ENCODE results near the gene IGDCC3.

The IGDCC3 gene

DNA sequence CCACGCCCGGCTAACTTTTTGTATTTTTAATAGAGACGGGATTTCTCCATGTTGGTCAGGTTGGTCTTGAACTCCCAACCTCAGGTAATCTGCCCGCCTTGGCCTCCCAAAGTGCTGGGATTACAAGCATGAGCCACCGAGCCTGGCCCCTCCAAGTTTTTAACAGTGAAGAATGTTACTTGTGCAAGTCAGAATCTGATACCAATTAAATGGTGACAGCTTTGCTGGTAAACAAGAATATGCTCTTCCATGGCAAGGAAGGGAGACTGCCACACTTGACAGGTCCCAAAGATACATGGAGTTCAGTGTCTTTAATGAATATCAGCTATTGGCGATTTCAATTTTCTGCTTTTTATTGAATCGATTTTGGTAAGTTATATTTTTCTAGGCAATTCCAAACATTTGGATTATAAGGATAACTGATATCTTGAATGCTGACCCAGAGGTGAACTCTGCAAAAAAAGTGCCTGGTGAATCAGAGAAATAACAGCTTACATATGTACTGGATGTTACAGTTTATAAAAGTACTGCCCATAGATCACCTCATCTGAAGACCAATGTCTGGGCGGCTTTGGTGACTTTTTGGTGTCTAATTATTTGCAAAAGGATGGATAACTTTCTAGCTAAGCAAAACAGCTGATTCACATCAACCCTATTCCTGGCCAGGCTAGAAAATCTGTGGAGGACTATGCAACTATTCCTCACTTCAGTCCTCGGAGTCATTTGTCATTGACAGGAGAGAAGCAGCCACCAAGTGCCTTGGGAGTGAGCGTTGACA lies 92.3 kb downstream of the IGDCC3 start:
- no peak for DNase-seq

DNA sequence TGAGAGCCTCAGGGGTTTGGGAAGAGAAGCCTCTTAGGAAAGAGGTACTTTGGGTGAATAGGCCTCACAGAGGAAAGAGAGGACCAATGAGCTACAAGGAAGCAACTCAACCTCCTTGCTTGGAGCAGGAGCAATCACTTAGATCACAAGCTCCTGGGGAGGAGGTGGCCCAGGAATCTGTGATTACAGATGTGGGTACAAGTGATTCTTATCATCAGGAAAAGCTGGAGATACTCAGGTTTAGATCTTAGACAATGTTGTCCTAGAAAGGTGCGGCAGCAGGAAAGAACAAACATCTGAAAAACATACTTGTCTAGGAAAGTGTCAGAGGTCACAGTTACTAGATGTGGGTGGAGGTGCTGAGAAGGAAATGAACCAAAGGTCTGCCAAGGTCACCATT lies 99.3 kb downstream of the IGDCC3 start:
- DNase-seq, result no peak
